H1 (cell line): ENCODE measurements around the gene SLC7A7. TPM values are rescaled to one million over a fixed set of nuclear protein-coding genes. Genes with fewer than 3 reads are reported as not detected.

Experiments
- CTCF ChIA-PET: fragments of 300-600 bp; sonication (Branson Sonifier 250); formaldehyde crosslinking; loops from one replicate; lab custom pipeline; 2021; ENCODE audit not compliant: partially characterized antibody; lab: Charles Lee
- POLR2A ChIA-PET: fragments of 300-600 bp; sonication (Branson Sonifier 250); formaldehyde crosslinking; loops from one replicate; lab custom pipeline; 2021; ENCODE audit warnings: inconsistent platforms; ENCODE audit not compliant: partially characterized antibody; lab: Charles Lee
- DNase-seq, 2 experiments: peaks; one replicate each; pipeline versions ENCODE4 v3.0.0 to v3.0.0-alpha.2; 2010 to 2022; ENCODE audit warnings: low spot score in 2 of 2, low read depth in 1 of 2, mixed read lengths in 1 of 2
- FAIRE-seq: peaks from 2 replicates; lab custom pipeline; 2011; peaks lifted over from hg19 to GRCh38; lab: Jason Lieb, UNC
- H2AFZ ChIP-seq: 2 replicates; pipeline ENCODE4 v1.8.1; 2012; ENCODE audit warnings: low read length, inconsistent platforms
- H2AK5ac ChIP-seq: 2 replicates; pipeline ENCODE4 v1.6.1; 2013; ENCODE audit warnings: low read depth, low read length
- H2BK120ac ChIP-seq: replicated peaks from 2 replicates; pipeline ENCODE3; 2013; ENCODE audit warnings: low read depth, low read length, inconsistent platforms
- H2BK12ac ChIP-seq: 2 replicates; pipeline ENCODE4 v1.6.1; 2013; ENCODE audit warnings: low read depth, low read length
- H2BK15ac ChIP-seq: 2 replicates; pipeline ENCODE4 v1.6.1; 2013; ENCODE audit warnings: low read length
- H2BK20ac ChIP-seq: 2 replicates; pipeline ENCODE4 v1.6.1; 2013; ENCODE audit warnings: low read length
- H2BK5ac ChIP-seq: 2 replicates; pipeline ENCODE4 v1.6.1; 2013; ENCODE audit warnings: low read depth, low read length
- H3K14ac ChIP-seq: 2 replicates; pipeline ENCODE4 v1.6.1; 2013; ENCODE audit warnings: inconsistent platforms; ENCODE audit not compliant: insufficient read length
- H3K18ac ChIP-seq: 2 replicates; pipeline ENCODE4 v1.6.1; 2013; ENCODE audit warnings: low read length; ENCODE audit errors: extremely low read depth
- H3K23ac ChIP-seq: 2 replicates; pipeline ENCODE4 v1.6.1; 2013; ENCODE audit warnings: inconsistent platforms; ENCODE audit not compliant: insufficient read length
- H3K23me2 ChIP-seq: 2 replicates; pipeline ENCODE4 v1.6.1; 2013; ENCODE audit warnings: low read depth, low read length
- H3K27ac ChIP-seq: 2 replicates; pipeline ENCODE4 v1.6.1; 2011; ENCODE audit warnings: low read depth, low read length, inconsistent platforms
- H3K27me3 ChIP-seq, 4 experiments: replicated peaks in 1 of 4; 1 replicate in 1 of 4; 2 replicates in 3 of 4; pipeline versions ENCODE4 v1.6.1 to v1.8.1; 2011 to 2013; ENCODE audit warnings: low read length in 3 of 4, mild to moderate bottlenecking in 3 of 4, inconsistent platforms in 2 of 4, mixed read lengths in 2 of 4, moderate library complexity in 1 of 4; ENCODE audit not compliant: control insufficient read depth in 3 of 4, insufficient read depth in 3 of 4; ENCODE audit errors: extremely low read depth in 1 of 4
- H3K36me3 ChIP-seq, 4 experiments: 2 replicates each; pipeline versions ENCODE4 v1.6.1 to v1.8.1; 2011 to 2013; ENCODE audit warnings: mild to moderate bottlenecking in 4 of 4, low read length in 3 of 4, moderate library complexity in 2 of 4, control low read depth in 1 of 4, inconsistent platforms in 1 of 4; ENCODE audit not compliant: insufficient read depth in 4 of 4, control insufficient read depth in 2 of 4
- H3K4ac ChIP-seq: replicated peaks from 2 replicates; pipeline ENCODE3; 2013; ENCODE audit warnings: low read length, low read depth, mixed read lengths, inconsistent platforms; ENCODE audit not compliant: insufficient read length
- H3K4me1 ChIP-seq, 4 experiments: replicated peaks in 1 of 4; 1 replicate in 1 of 4; 2 replicates in 3 of 4; pipeline versions ENCODE4 v1.6.1 to v1.8.1; 2011 to 2013; ENCODE audit warnings: low read length in 3 of 4, inconsistent platforms in 2 of 4, mixed read lengths in 1 of 4; ENCODE audit not compliant: insufficient read depth in 4 of 4, control insufficient read depth in 3 of 4
- H3K4me2 ChIP-seq, 2 experiments: 2 replicates each; pipeline versions ENCODE4 v1.6.1 to v1.8.1; 2011 to 2013; ENCODE audit warnings: low read depth in 2 of 2, low read length in 2 of 2, control low read depth in 1 of 2, inconsistent platforms in 1 of 2, mild to moderate bottlenecking in 1 of 2; ENCODE audit not compliant: insufficient read depth in 1 of 2
- H3K4me3 ChIP-seq, 4 experiments: fragments of 200-600, 300-600 bp in 1 of 4; sonication (generic), shearing (Covaris generic), sonication (Bioruptor Twin) in 1 of 4; 2 replicates each; pipeline versions ENCODE4 v1.5.1 to v1.8.1; 2011 to 2016; ENCODE audit warnings: low read length in 4 of 4, low read depth in 3 of 4, control low read depth in 2 of 4, inconsistent platforms in 2 of 4, mild to moderate bottlenecking in 2 of 4, mixed read lengths in 1 of 4, moderate library complexity in 1 of 4; ENCODE audit not compliant: insufficient read depth in 2 of 4; ENCODE audit errors: extremely low read depth in 1 of 4
- H3K56ac ChIP-seq: replicated peaks from 2 replicates; pipeline ENCODE3; 2013; ENCODE audit warnings: low read depth, mild to moderate bottlenecking, mixed read lengths, low read length, inconsistent platforms; ENCODE audit not compliant: insufficient read length
- H3K79me1 ChIP-seq: 2 replicates; pipeline ENCODE4 v1.6.1; 2013; ENCODE audit warnings: low read depth, low read length, control low read depth
- H3K79me2 ChIP-seq, 2 experiments: 2 replicates each; pipeline versions ENCODE4 v1.6.1 to v1.8.1; 2012 to 2013; ENCODE audit warnings: low read length in 2 of 2, mild to moderate bottlenecking in 2 of 2, inconsistent platforms in 1 of 2; ENCODE audit not compliant: insufficient read depth in 2 of 2, control insufficient read depth in 1 of 2
- H3K9ac ChIP-seq, 4 experiments: replicated peaks in 1 of 4; 1 replicate in 1 of 4; 2 replicates in 3 of 4; pipeline versions ENCODE4 v1.6.1 to v1.8.1; 2011 to 2013; ENCODE audit warnings: low read depth in 3 of 4, low read length in 3 of 4, control low read depth in 2 of 4, mild to moderate bottlenecking in 2 of 4, moderate library complexity in 2 of 4, inconsistent platforms in 1 of 4; ENCODE audit errors: extremely low read depth in 1 of 4
- H3K9me3 ChIP-seq, 2 experiments: 2 replicates each; pipeline versions ENCODE4 v1.6.1 to v1.8.1; 2012 to 2013; ENCODE audit warnings: mild to moderate bottlenecking in 2 of 2, moderate library complexity in 2 of 2, control low read depth in 1 of 2, inconsistent platforms in 1 of 2, low read depth in 1 of 2, low read length in 1 of 2, mixed read lengths in 1 of 2; ENCODE audit not compliant: insufficient read depth in 2 of 2
- H4K20me1 ChIP-seq, 2 experiments: replicated peaks in 1 of 2; 2 replicates each; pipeline versions ENCODE3 to v1.8.1; 2011 to 2013; ENCODE audit warnings: inconsistent platforms in 2 of 2, low read length in 2 of 2, mild to moderate bottlenecking in 1 of 2; ENCODE audit not compliant: insufficient read depth in 2 of 2, control insufficient read depth in 1 of 2
- H4K5ac ChIP-seq: 2 replicates; pipeline ENCODE4 v1.6.1; 2013; ENCODE audit warnings: low read length, low read depth, mixed read lengths, inconsistent platforms; ENCODE audit not compliant: insufficient read length
- H4K8ac ChIP-seq: 2 replicates; pipeline ENCODE4 v1.8.0; 2013; ENCODE audit warnings: mild to moderate bottlenecking, moderate library complexity, low read length, inconsistent platforms; ENCODE audit not compliant: insufficient read depth; ENCODE audit errors: extremely low read depth
- H4K91ac ChIP-seq: replicated peaks from 2 replicates; pipeline ENCODE3; 2013; ENCODE audit warnings: low read length, mixed read lengths, inconsistent platforms; ENCODE audit not compliant: insufficient read length
- CBX5 ChIP-seq: fragments of 300-800, 300-1000 bp; sonication (generic); IDR thresholded peaks from 2 replicates; pipeline ENCODE4 v1.7.1; 2016; ENCODE audit warnings: antibody characterized with exemption, low read length, low read depth
- HDAC2 ChIP-seq, 2 experiments: fragments of 300-600 bp in 1 of 2; sonication (generic) in 1 of 2; IDR thresholded peaks; 2 replicates each; pipeline ENCODE4 v1.6.1; 2011 to 2012; ENCODE audit warnings: low read depth in 2 of 2, low read length in 2 of 2, mild to moderate bottlenecking in 2 of 2, moderate library complexity in 2 of 2, borderline replicate concordance in 1 of 2, inconsistent platforms in 1 of 2
- SIRT6 ChIP-seq: IDR thresholded peaks from one replicate; pipeline ENCODE4 v1.7.1; 2012; ENCODE audit warnings: low read length, inconsistent platforms
- SUZ12 ChIP-seq: fragments of 200-600 bp; sonication (generic); IDR thresholded peaks from 2 replicates; pipeline ENCODE4 v1.6.1; 2012; ENCODE audit warnings: mild to moderate bottlenecking, inconsistent platforms, low read length, moderate library complexity, mixed read lengths
- WGBS, 2 experiments: shearing (Covaris generic) in 1 of 2; methylation state at CpG; one replicate each; pipeline versions ENCODE4 v1.1.6 to v1.1.7; 2013 to 2015; ENCODE audit warnings: low lambda C conversion rate in 2 of 2, mixed read lengths in 2 of 2, inconsistent platforms in 1 of 2, low coverage in 1 of 2, missing lambda C conversion rate in 1 of 2; ENCODE audit not compliant: insufficient replicate concordance in 2 of 2, insufficient coverage in 1 of 2, insufficient read length in 1 of 2; ENCODE audit errors: extremely low coverage in 1 of 2, missing lambda C conversion rate in 1 of 2; 5-methylcytosine and 5-hydroxymethylcytosine counted together
- polyA plus RNA-seq, 7 experiments: library from polyadenylated mRNA; depleted of rRNA in 3 of 7; stranded (reverse) in 5 of 7; unstranded in 2 of 7; fragments of >200 nt in 5 of 7; fragments of 200-250 nt in 2 of 7; gene quantifications; 1 replicate in 5 of 7; 2 replicates in 1 of 7; 4 replicates in 1 of 7; pipeline versions ENCODE4 v1.2.1 to v1.2.3, GENCODE V29; 2011 to 2013; ENCODE audit warnings: missing spikeins in 2 of 7, mixed read lengths in 2 of 7
- total RNA-seq: library from RNA; stranded (reverse); fragmentation: NEBNext Ultra II Directional; extraction: Animal tissue kit (Norgen Biotek cat#: 25700); gene quantifications from 2 replicates; pipeline ENCODE4 v1.2.1, GENCODE V29; 2021

Gene SLC7A7
- total and polyA plus RNA-seq, 2 of the 8 experiments (the other 6 are each of a cell fraction or from before 2014, with no cell fraction given), result 5.8 to 14.9 TPM

DNA sequence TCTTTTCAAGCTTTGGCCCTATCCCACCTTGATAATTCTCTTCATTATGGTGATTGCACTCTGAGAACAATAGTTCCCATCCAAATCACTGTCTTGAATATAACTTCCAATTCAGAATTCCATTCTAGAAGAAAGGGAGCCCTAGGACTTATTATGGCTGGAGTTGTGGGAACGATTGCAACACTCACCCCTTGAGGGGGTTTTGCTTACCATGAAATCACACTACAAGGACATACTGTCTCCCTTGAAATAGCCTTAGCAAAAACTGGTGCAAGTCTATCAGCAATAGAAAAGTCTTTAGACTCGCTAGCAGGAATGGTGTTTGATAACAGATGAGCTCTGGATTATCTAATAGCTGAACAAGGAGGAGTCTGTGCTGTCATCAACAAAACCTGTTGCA, 80.1 kb downstream of the SLC7A7 start:
- CTCF ChIA-PET, result no interaction called here
- H3K4me1 ChIP-seq, result no peaks in the 10 kb centered on the region
- WGBS, 2 experiments, result 84% methylated on average over 2 of the region's 2 CpGs; no CpG with 5 or more reads in 1 of the 2 experiments

More for the DNA sequence above, 80.1 kb downstream of the SLC7A7 start:
- DNase-seq (no peak), FAIRE-seq (no peak)
- no peak overlapping the region for H4K5ac ChIP-seq
- H3K27ac ChIP-seq, result no peak overlapping the region
- H4K91ac ChIP-seq, result no peak overlapping the region
- no peak overlapping the region for H3K56ac ChIP-seq
- H2BK120ac ChIP-seq, result no peak overlapping the region
- POLR2A ChIA-PET, result no interaction called here
- H3K23me2 ChIP-seq, result no peaks in the 10 kb centered on the region
- no peaks in the 10 kb centered on the region for H3K79me1 ChIP-seq
- TF ChIP-seq SUZ12 (no peak), CBX5 (no peak), HDAC2 (IDR thresholded peaks at IDR 0.05; ENCODE audit: borderline replicate concordance in 1 of 2, low read depth in 2 of 2, low read length in 2 of 2) (no peak), SIRT6 (no peak)
- H3K9ac ChIP-seq, result no peak overlapping the region
- no peak overlapping the region for H2BK5ac ChIP-seq
- no peak overlapping the region for H3K4ac ChIP-seq
- H3K36me3 ChIP-seq, result no peaks in the 10 kb centered on the region
- no peak overlapping the region for H3K18ac ChIP-seq
- H3K14ac ChIP-seq, result no peak overlapping the region
- no peak overlapping the region for H2BK15ac ChIP-seq
- no peak overlapping the region for H4K8ac ChIP-seq
- H2AK5ac ChIP-seq, result no peak overlapping the region
- H2BK12ac ChIP-seq, result no peak overlapping the region
- no peak overlapping the region for H3K4me2 ChIP-seq
- H4K20me1 ChIP-seq, result no peaks in the 10 kb centered on the region
- H3K27me3 ChIP-seq, result no peaks in the 10 kb centered on the region
- no peak overlapping the region for H2BK20ac ChIP-seq
- H3K79me2 ChIP-seq, result no peaks in the 10 kb centered on the region
- peaks cover 3 to 4% of the 10 kb centered on the region in 2 experiments; a peak in 2 of 4 replicates for H3K9me3 ChIP-seq
- no peak overlapping the region for H3K23ac ChIP-seq
- no peak overlapping the region for H2AFZ ChIP-seq
- no peak overlapping the region for H3K4me3 ChIP-seq
